Stimulated activated CD4-positive, alpha-beta T cell treated with anti-CD3 and anti-CD28 coated beads, Interleukin-4, amount 100 ng/mL, for 48 hours (primary cell): ENCODE measurements around the gene UBTD1.

Experiments used
- DNase-seq, 2 donors: peaks; one replicate each; pipeline ENCODE4 v3.0.0-alpha.2; 2020; ENCODE audit warnings: low read depth in 2 of 2

Gene UBTD1

DNA sequence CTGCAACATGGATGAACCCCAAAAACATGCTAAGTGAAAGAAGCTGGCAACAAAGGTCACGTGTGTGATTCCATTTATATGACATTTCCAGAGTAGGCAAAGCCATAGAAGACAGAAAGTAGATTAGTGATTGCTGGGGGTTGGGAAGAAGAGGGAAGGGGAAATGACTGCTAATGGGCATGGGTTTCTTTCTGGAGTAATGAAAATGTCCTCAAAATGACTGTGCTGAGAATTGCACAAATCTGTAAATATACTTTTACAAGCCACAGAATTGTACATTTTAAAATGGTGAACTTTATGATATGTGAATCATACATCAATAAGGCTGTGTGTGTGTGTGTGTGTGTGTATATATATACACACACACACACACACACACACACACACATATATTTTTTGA lies 16.3 kb upstream of the UBTD1 start:
- no peak for DNase-seq

DNA sequence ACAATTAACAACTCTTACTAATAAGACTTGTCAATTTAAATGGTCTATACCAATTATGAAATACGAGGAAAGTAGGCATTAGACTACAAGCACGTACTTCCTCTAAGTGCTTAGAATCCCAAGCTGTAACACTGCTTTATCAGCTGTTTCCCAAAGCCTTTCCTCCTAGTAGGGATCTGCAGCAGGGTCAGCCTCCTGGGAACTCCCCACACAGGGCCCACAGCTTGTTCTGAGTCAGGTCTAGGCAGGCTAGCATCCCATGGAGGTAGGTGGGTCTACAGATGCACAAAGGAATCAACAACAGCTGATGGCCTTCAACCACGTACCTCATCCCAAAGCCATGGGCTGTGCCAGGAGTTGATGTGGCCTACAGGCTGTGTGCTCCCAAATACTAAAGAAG lies 15.2 kb upstream of the UBTD1 start:
- DNase-seq = no peak

DNA sequence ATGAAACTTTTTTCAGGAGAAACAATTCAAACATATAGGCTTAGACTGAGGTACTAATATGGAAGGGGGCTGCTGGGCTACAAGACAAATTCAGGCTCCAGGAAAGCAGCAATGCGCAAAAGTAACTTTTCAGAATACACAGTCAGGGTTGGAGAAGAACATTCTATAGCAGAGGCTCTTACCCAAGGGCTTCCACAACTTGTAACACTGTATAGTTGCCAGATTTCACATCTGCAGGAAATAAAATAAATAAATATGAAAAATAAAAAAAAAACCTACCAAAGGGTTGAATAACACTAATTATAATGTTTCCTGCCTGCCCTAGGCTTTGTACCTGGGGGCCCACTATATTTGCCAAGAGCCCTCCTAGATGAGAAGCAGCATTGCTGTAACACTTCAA lies 14.8 kb upstream of the UBTD1 start:
- no peak for DNase-seq

DNA sequence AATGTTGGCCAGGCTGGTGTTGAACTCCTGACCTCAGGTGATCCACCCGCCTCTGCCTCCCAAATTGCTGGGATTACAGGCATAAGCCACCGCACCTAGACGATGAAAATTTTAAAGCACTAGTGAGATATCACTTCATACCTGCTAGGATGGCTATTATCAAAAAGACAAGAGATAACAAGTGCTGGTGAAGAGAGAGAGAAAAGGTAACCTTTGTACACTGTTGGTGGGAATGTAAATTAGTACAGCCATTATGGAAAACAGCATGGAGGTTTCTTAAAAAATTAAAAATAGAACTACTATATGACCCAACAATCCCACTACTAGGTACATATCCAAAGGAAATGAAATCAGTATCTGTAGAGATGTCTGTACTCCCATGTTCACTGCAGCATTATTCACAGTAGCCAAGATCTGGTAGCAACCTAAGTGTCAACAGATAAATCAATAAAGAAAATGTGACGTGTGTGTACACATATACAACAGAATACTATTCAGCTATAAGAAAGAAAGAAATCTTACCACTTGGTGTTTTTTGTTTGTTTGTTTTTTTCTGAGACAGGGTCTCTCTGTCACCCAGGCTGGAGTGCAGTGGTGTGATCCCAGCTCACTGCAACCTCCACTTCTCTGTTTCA lies 13.0 kb upstream of the UBTD1 start:
- DNase-seq = no peak

DNA sequence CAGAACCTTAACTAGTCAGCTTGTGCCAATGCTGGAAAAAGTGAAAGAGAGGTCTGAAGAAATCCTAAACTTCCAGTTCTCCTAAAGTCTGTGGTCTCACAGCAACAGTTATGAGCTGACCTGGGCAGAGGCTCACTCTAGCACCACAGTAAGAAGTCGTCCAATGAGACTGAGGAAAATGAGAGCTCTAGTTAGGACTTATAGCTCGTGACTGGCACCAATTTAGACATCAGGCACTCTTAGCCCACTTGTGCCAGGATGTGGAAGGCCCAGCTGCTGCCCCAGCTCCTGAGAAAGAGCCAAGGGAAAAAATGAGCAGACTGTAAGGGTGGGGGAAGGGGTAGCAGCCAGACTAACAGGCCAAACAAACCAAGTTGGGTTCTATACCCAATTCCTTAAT lies 8.1 kb upstream of the UBTD1 start:
- DNase-seq = no peak

DNA sequence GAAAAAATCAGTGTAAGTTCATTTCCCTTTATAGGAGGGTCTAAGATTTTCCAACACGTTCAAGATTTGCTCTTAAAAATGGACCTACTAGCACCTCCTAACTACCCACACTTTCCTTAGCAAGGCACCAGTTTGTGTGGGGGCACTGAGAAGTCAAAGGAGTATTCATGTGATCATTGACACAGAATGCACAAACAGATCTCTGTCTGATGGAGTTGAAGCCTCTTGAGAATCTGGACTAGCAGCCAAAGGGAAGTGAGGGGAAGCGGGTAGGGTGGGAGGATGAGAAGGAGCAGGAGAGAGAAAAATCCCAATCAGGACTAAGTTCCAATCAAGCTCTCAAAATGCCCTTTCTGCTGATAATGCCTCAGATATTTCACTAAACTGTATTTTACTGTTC lies 4.6 kb upstream of the UBTD1 start:
- DNase-seq = no peak

DNA sequence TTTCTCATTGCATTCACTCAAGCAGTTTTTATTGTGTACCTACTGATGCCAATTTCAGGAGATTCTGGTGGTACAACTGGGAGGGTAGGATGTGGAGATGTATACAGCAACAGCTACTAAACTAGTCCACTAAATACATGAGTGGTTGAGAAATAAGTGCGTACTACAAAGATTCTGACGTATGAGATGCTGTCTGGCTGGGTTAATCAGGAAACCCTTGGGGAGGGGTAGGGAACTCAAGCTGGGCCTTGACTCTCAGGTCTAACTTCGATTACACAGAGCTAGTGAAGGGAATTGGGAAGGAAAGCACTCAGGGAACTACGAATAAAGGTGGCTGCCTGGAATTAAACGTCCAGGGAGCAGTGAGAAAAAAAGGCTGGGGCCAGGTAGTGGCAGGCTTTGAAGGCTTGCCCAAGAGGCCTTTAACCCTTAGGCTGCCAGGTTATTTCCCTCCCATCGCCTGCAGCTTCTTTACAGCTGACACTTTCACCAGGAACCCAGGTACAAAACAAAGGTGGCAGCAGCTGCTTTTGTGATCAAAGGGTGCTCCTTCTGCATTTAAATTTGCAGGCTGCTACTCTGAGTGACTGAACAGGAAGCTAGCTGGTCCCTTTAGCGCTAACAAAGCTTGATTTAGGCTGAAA lies 3.7 kb upstream of the UBTD1 start:
- no peak for DNase-seq

DNA sequence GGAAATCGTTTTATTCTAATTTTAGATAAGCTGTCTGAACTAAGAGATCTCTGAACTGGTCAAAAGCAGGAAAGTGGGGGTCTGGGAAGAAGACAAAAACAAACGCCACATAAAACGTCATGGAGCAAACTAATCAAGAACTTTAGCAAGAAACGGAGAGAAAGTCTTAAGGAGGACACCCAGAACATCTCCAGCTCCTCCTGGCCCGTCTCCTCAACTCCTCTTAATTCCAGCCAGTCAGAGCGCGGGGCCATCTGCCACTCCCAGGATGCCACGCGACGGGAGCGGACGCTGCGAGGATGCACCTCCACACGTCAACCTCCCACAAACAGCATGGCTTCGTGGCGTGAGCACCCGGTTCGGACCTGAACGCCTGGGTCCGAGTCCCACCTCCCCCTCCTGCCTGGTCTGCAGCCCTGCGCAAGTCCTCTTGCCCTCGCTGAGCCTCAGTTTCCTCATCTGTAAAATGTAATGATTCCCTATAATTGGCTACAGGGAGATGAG lies 1.1 kb upstream of the UBTD1 start:
- DNase-seq = peak; percentile 79 to 82

DNA sequence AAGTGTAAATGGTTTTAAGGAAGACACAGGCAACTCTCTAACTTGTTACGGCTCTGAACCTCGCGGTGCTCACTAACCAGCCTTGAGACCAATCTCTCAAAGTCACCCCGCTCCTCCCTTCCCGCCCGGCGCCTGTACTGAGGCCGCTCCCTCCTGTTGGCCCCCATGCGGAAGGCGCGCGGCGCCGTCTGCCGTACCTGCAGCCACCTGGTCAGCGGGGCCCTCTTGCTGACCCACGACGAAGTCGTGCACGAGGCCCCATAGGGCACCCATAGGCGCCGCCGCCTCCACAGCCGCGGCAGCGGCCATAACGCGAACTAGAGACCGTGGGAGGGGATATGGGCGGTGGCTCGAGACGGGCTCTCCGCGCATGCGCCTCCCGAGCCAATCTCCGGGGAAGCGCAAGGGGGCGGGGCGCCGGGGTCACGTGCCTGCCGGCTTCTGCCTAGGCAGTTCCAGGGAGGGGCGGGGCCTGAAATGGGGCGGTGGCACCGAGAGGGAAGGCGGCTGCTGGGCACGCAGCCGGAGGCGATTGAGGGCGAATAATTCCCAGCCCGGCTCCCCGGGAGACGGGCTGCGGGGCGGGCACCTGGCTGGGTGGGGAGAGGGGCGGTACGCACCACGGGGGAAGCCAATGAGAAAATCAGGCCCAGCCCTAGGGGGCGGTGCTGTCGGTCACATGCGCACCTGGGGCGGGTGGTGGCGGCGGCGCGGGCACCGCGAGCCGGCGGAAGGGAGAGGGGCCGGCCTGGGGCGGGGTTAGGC lies 466 bp upstream of the UBTD1 start, which contains the start of gene MMS19:
TSS of gene MMS19 (minus strand) at position 347 of the 765 bp plus-strand sequence. CDS start at position 309, 38 bp downstream.
- peak; percentile 100 for DNase-seq

DNA sequence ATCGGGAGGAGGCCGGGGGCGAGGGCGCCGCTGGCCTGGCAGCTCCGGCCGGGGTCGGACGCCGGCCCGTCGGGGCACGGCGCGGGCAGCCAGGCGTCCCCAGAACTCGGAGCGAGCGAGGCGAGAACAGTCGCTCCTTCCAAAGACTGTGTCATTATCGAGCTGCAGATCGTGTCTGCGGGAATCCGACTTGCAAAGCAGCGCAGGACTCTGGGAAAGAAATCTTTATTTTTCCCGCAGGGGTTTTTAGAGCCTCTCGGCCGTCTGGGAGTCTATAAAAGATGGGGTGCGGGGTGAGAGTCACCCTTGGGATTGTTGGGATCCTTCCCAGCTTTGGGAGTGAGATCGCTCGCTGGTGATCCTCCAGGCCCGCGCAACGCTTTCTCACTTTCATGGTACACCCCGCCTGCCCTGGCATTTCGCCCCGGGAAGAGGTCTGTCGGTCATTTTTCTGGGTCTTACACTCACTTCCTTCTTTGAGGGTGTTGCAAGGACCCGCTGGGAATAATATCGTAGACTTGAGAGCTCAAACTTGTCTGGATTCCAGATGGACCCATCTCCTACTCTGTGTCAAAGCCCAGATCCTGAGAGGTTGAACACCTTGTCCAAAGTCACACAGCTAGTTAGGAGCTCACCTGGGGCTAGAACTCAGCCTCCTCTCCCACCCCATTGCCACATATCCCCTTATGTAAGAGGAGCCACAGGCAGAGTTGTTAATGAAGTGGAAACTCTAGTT lies 1.0 kb downstream of the UBTD1 start:
- peak in 1 of 2 donors; percentile 6 for DNase-seq

DNA sequence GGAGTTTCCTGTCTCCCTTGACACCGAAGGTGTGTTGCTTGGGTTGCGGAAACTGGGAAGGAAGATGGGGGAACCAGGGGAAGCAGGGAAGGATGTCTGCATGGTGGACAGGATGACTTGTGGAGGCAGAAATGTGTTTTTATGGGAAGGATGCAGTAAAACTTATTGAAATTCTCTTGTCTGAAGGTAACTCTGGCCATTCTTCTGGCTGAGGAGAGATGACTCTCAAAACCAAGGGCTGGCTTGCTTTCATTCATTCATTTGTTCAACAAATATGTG lies 1.5 kb downstream of the UBTD1 start:
- no peak for DNase-seq

DNA sequence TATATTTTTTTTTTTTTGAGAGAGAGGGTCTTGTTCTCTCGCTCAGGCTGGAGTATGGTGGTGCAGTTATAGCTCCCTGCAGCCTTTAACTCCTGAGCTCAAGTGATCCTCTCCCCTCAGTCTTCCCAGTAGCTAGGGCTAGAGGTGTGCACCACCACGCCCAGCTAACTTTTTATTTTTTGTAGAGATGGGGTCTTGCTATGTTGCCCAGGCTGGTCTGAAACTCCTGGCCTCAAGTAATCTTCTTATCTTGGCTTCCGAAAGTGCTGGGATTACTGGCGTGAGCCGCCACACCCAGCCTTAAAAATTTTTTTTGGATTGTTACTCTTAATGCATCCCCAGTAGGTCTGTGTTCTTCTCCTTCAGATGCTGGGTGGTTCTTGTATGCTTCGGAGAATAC lies 4.2 kb downstream of the UBTD1 start:
- no peak for DNase-seq

DNA sequence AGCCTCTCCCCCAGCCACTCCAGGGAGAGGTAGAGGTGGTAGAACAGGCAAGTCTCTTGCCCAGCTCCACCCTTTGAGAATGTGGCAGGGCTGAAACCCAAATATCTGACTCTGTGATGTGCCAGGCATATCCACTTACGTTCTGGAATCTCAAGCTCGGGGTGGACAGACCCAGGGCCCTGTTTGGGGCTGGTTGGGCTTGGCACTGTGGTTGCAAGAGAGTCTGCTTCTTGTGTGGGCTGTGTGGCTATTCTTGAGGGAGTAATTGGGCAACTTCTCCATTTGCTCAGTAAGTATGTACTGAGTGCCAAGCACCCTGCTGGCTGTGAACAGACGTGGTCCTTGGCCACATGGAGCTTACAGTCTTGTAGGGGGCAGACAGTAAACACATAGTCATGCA lies 4.7 kb downstream of the UBTD1 start:
- no peak for DNase-seq

DNA sequence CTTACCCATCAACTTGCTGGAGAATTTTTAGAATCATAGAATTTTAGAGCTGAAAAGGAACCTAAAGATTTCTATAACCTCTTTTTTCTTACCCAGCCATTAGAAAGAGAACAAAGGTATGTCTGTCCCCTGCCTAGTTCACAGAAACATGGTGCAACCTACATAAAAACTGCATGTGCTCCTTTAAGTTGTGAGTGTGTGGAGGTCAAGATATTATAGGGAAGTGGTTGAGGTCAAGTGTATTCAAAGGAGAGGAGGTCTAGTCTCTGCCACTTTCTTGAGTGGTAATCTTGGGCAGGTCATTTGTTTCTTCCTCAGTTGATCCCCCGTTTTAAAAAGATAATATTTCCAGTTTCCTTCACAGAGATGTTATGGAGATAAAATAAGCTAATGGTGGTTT lies 6.4 kb downstream of the UBTD1 start:
- no peak for DNase-seq

DNA sequence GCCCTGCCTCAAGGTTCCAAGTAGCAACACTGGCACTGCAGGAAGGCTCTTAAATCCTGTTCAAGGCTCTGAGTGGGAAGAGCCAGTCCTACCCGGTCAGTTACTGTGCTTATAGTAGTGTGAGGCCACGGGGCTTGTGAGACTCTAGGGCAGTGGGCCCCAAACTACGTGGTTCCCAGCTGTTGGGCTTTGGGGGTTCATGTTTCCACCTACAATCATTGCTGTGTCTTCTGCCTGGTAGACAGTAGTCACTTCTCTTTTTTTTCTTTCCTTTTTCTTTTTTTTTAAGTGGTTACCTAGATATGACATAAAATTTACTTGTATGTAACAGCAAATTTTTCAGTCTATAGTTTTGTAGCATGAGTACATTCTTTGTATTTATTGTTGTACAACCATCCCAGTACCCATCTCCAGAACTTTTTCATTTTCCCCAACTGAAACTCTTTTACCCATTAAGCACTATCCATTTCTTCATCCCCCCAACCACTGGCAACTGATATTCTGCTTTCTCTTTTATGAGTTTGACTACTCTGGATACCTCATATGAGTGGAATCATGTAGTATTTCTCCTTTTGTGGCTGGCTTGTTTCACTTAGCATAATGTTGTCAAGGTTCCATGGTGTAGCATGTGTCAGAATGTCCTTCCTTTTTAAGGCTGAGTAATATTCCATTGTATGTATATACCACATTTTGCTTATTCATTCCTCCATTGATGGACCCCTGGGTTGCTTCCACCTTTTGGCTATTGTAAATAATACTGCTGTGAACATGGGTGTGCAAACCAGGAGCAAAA lies 7.7 kb downstream of the UBTD1 start:
- DNase-seq = no peak

DNA sequence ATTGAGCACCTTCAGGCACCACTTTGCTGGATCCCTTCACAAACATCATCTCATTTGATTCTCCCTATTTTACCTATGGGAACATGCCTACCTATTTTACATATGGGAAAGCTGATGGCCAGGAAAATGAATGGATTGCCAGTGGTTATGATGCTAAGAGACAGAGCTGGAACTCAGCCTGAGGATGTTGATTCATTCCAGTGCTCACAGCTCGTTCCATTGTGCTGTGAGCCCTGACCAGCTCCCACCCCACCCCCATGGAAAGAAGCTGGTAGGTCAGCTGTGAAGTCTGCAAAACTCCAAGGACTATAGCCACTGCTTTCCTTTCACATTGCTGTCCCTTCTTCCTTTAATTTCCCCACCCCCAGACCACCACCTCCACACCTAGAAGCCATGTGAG lies 9.6 kb downstream of the UBTD1 start:
- no peak for DNase-seq

DNA sequence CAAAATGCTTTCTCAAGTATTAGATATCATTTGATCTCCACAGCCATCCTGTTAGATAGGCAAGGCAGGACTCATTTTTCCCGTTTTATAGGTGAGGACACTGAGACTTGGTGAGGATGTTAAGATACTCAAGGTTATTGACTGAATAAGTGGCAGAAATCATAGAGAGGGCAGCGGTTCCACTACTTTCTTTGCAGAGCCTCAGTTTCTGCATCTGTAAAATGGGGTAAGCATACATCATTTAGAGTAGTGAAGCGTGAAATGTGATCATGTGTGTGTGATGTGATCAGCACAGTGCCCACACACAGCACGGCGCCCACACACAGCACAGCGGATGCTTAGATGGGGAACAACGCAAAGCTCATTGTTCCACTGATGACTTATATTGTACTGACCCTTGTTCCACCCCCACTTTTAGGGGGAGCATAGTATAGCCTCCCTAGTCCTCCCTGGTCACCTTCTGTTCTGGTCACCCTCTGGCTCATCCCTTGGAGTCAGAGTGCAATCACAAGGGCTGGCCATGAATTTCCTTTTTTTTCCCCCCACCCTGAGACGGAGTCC lies 10.5 kb downstream of the UBTD1 start:
- DNase-seq = no peak

DNA sequence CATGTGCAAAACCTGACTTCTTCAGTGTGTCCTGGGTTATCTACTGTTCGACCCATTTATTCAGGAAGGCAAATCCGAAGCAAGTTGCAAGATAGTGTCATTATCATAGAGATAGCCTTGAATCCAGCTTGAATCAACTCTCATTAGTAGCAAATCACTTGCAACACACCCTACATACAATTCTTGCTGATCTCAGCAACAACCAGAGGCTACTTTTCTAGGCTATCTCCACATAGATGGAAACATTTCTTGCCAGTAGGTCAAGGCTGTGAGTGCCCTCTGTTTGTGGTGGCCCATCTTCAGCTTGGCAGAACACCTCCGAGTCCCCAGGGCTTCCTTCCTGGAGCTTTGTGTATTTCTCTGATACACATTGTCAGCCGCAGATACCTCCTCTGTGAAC lies 12.0 kb downstream of the UBTD1 start:
- DNase-seq = no peak

DNA sequence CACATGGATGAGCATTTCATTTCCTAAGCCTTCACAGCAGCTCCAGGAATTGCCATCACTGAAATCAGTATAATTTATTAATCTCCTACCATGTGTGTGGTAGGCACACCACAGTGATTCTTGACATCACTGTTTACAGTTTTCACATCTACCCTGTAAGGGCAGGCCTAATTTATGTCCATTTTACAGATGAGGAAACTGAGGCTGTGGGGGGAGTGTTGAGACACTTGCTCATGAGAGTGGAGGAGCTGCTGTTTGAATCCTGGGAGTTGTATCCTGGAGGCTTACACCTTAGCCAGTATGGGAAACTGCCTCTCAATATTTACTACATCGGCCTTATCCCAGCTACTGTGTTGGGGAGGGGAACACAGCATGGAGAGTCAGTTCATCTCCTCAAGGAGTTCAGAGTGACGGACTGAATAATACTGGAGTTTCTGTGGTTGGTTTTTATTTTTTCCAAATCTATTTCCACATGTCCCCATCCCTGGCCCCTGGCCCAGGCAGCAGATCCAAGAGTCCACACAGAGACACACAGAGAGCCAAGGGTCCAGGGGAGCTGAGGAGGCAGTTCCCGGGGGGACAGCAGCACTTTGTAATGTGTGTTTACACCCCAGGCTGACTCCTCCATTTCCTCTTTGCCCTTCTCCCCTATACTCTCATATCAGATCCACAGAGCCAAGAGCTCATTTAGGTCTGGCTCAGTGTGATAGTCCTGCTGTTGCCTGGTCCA lies 13.2 kb downstream of the UBTD1 start:
- DNase-seq = no peak

DNA sequence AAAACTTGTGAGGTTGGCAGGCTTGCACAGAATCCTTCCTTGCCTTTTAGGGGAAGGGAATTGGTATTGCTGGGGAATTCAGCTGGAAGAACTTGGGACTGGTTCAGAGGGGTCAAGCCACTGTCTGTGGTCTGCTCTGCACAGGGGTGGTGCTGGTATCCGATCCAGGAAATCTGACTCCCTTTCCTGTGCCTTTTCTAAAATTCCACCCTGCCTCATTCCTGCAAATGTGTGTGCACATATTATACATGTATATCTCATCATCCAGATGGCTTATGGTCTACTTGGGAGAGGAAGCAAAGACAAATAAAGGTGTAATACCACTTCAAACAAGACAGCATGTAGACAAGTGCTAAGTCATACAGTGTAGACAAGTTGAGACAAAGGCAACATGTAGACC lies 14.3 kb downstream of the UBTD1 start:
- no peak for DNase-seq

DNA sequence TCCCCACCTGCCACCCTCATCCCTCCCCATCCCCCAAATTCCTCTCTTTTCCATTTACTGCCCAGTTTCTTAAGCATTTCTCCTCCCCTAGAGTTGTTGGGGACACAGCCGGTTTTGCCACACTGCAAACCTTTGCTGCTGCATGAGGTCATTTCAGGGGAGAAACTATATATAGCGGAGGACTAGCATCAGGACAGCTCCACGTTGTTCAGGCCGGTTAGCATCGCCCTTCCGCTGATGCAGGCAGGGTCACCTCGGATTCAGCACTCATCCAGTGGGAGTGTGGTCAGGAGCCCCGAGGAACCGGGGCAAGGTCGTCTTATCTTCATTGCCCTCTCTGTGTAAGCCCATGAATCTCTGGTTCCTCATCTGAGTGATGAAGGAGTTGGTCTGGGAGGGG lies 15.6 kb downstream of the UBTD1 start:
- no peak for DNase-seq
